Uterus (tissue), 2 donors: ENCODE results near the gene IL3.
"Not testable (repeated sequence)": the region's sequence is repeated elsewhere in the genome, so short reads cannot be mapped to it uniquely, and the experiment has no call there.

Experiments used
- CTCF ChIP-seq, 4 experiments: fragments of 200-600 bp in 2 of 4; fragments of 450-650 bp in 2 of 4; sonication (generic) in 2 of 4; IDR thresholded peaks; one replicate each; pipeline ENCODE4 v1.5.1; 2016 to 2019; ENCODE audit warnings: antibody characterized with exemption in 4 of 4, mild to moderate bottlenecking in 2 of 4, moderate library complexity in 1 of 4
- POLR2A ChIP-seq, 2 donors: fragments of 450-650 bp; IDR thresholded peaks; one replicate each; pipeline ENCODE4 v1.6.1; 2016; ENCODE audit warnings: antibody characterized with exemption in 2 of 2, mild to moderate bottlenecking in 1 of 2, moderate library complexity in 1 of 2

GRCh38 chr5:132108495-132108894, 48.0 kb downstream of the IL3 start:
- TF ChIP-seq CTCF, POLR2A (IDR thresholded peaks at IDR 0.05): not testable (repeated sequence)
